Measurements from ENCODE around the gene HCAR1. TPM values are rescaled to one million over a fixed set of nuclear protein-coding genes. Genes with fewer than 3 reads are reported as not detected.
"Not testable (repeated sequence)": the region's sequence is repeated elsewhere in the genome, so short reads cannot be mapped to it uniquely, and the experiment has no call there.

The HCAR1 gene
- total RNA-seq, 1 experiment from 2014 or later = not detected

DNA sequence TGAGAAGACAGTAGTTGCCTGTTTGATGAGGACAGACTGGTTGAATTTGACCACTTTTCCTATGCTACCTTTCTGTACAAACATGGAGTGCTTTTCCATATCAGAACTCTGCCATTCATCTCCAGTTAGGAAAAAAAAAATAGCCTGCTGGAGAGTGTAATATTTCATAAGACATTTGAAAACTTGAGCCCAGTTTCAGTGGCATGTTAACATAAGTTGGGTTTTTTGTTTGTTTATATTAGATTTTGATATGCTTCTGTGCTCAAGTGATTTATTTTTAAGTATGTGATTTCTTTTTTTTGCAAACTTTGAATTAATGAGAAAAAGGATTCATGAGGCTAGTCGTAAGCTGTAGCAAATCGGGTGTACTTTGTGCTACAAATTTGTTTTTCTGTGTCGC lies 26.8 kb downstream of the HCAR1 start:
- not testable (repeated sequence) for DNase-seq (ENCODE audit: low read depth in 1 of 2, low spot score in 2 of 2); H3K9me3 ChIP-seq (replicated peaks); H3K4me1 ChIP-seq (replicated peaks); H3K27me3 ChIP-seq (replicated peaks); H3K27ac ChIP-seq; H3K36me3 ChIP-seq; H3K4me3 ChIP-seq

- DNase-seq (ENCODE audit: low read depth in 1 of 2, low spot score in 2 of 2); H3K9me3 ChIP-seq (replicated peaks); H3K4me3 ChIP-seq; H3K36me3 ChIP-seq; H3K27me3 ChIP-seq (replicated peaks); H3K27ac ChIP-seq; H3K4me1 ChIP-seq (replicated peaks): not testable (repeated sequence)
Measured at GRCh38 chr12:122702890-122703611, 27.6 kb downstream of the HCAR1 start, which contains the start of gene HCAR2. HCAR2 (minus strand) TSS chr12:122703357; CDS start chr12:122703283, 74 bp downstream.

DNA sequence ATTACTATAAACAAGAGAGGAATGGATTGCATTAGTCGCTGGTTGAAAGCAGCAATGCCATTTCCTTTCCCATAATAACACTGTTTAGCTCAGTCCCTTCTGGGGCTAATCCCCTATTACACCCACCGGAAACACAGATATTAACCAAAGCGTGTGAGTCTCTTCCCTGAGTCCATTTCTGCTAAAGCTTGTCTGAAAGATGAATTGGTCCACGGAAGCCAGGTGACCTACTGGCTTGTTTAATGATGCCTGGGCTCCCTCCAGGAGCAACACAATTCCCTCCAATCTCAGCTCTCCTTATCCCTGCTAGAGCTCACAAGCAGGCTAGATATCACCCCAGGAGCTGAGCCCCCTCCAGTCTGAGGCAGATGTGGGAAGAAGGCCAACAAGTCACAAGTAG lies 29.2 kb downstream of the HCAR1 start:
- not testable (repeated sequence) for H3K27ac ChIP-seq; H3K4me1 ChIP-seq (replicated peaks); H3K27me3 ChIP-seq (replicated peaks); H3K4me3 ChIP-seq; DNase-seq (ENCODE audit: low read depth in 1 of 2, low spot score in 2 of 2); H3K36me3 ChIP-seq; H3K9me3 ChIP-seq (replicated peaks)

- not testable (repeated sequence) for H3K4me1 ChIP-seq (replicated peaks); H3K4me3 ChIP-seq; H3K36me3 ChIP-seq; H3K27ac ChIP-seq; H3K9me3 ChIP-seq (replicated peaks); DNase-seq (ENCODE audit: low read depth in 1 of 2, low spot score in 2 of 2); H3K27me3 ChIP-seq (replicated peaks)
Measured at GRCh38 chr12:122700038-122700710, 30.5 kb downstream of the HCAR1 start.

GRCh38 chr12:122696922-122697321 lies 33.7 kb downstream of the HCAR1 start:
- DNase-seq (ENCODE audit: low read depth in 1 of 2, low spot score in 2 of 2); H3K4me3 ChIP-seq; H3K27ac ChIP-seq; H3K36me3 ChIP-seq; H3K9me3 ChIP-seq (replicated peaks); H3K4me1 ChIP-seq (replicated peaks); H3K27me3 ChIP-seq (replicated peaks): not testable (repeated sequence)

- Histone ChIP-seq H3K9me3 (replicated peaks) (no peaks in the 10 kb centered on the region), H3K36me3 (no peaks in the 10 kb centered on the region), H3K27me3 (replicated peaks) (no peaks in the 10 kb centered on the region), H3K4me1 (replicated peaks) (no peaks in the 10 kb centered on the region), H3K27ac (no peak overlapping the region), H3K4me3 (no peak overlapping the region)
- no peak for DNase-seq (ENCODE audit: low read depth in 1 of 2, low spot score in 2 of 2)
Measured at GRCh38 chr12:122691566-122691965, 39.1 kb downstream of the HCAR1 start.

- no peak for DNase-seq (ENCODE audit: low read depth in 1 of 2, low spot score in 2 of 2)
- H3K36me3 ChIP-seq = no peaks in the 10 kb centered on the region
- H3K4me3 ChIP-seq = no peak overlapping the region
- no peaks in the 10 kb centered on the region for H3K27me3 ChIP-seq (replicated peaks)
- no peaks in the 10 kb centered on the region for H3K9me3 ChIP-seq (replicated peaks)
- H3K4me1 ChIP-seq (replicated peaks) = no peaks in the 10 kb centered on the region
- no peak overlapping the region for H3K27ac ChIP-seq
Measured at GRCh38 chr12:122688291-122688690, 42.4 kb downstream of the HCAR1 start.

GRCh38 chr12:122687086-122687485 lies 43.6 kb downstream of the HCAR1 start:
- Histone ChIP-seq H3K36me3 (no peaks in the 10 kb centered on the region), H3K27ac (no peak overlapping the region), H3K9me3 (replicated peaks) (no peaks in the 10 kb centered on the region), H3K4me1 (replicated peaks) (no peaks in the 10 kb centered on the region), H3K4me3 (no peak overlapping the region), H3K27me3 (replicated peaks) (no peaks in the 10 kb centered on the region)
- DNase-seq (ENCODE audit: low read depth in 1 of 2, low spot score in 2 of 2) = no peak

DNA sequence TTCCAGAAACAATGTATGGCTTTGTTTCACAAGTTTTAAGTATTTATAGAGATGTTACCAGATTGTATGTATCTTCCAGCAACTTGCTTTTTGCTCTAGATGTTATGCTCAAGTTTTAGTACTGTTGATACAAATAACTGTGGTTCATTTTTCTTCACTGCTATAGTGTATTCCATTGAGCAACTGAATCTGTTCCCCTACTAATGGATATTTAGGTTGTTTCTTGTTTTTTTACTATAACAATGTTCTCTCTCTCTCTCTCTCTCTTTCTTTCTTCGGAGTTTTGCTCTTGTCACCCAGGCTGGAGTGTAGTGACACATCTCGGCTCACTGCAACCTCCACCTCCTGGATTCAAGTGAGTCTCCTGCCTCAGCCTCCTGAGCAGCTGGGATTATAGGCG lies 44.1 kb downstream of the HCAR1 start:
- no peaks in the 10 kb centered on the region for H3K4me1 ChIP-seq (replicated peaks)
- H3K4me3 ChIP-seq = no peak overlapping the region
- no peaks in the 10 kb centered on the region for H3K27me3 ChIP-seq (replicated peaks)
- no peaks in the 10 kb centered on the region for H3K9me3 ChIP-seq (replicated peaks)
- H3K27ac ChIP-seq = no peak overlapping the region
- no peaks in the 10 kb centered on the region for H3K36me3 ChIP-seq
- DNase-seq (ENCODE audit: low read depth in 1 of 2, low spot score in 2 of 2) = no peak

DNA sequence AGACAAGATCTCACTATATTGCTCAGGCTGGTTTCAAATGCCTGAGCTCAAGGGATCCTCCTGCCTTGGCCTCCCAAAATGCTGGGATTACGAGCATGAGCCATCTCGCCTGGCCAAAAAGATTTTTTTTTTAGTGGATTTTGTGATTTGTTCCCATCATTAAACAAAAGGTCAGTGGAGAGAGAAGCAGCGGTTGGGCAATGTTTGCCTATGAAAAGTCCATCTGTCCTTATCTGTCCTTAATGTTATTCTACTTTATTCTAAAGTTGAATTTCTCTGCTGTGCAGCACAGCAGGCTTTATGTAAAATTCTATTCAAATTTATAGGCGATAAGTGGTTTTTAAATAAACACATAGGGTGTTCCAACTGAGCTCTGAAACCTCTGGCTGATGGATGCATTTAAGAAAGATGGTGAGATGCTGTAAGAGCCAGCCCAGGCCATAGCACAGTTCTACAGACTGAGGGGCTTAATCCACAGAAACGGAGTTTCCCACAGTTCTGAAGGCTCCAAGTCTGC lies 46.3 kb downstream of the HCAR1 start:
- Histone ChIP-seq H3K27me3 (replicated peaks) (no peaks in the 10 kb centered on the region), H3K36me3 (no peaks in the 10 kb centered on the region), H3K4me3 (no peak overlapping the region), H3K4me1 (replicated peaks) (peaks cover 7% of the 10 kb centered on the region), H3K27ac (no peak overlapping the region), H3K9me3 (replicated peaks) (no peaks in the 10 kb centered on the region)
- DNase-seq (ENCODE audit: low read depth in 1 of 2, low spot score in 2 of 2) = no peak

GRCh38 chr12:122681814-122682213 lies 48.8 kb downstream of the HCAR1 start:
- Histone ChIP-seq H3K4me3 (no peak overlapping the region), H3K27ac (no peak overlapping the region), H3K4me1 (replicated peaks) (peaks cover 17% of the 10 kb centered on the region), H3K27me3 (replicated peaks) (no peaks in the 10 kb centered on the region), H3K36me3 (no peaks in the 10 kb centered on the region), H3K9me3 (replicated peaks) (no peaks in the 10 kb centered on the region)
- DNase-seq (ENCODE audit: low read depth in 1 of 2, low spot score in 2 of 2) = no peak

DNA sequence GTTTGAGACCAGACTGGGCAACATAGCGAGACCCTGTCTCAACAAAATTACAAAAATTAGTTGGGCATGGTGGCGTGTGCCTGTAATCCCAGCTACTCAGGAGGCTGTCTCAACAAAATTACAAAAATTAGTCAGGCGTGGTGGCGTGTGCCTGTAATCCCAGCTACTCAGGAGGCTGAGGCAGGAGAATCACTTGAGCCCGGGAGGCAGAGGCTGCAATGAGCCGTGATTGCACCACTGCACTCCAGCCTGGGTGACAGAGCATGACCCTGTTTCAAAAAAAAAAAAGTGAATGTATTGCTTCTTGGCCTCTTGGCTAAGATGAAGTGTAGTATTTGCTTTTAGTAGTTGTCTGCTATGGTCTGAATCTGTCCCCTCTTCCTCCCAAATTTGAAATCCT lies 49.7 kb downstream of the HCAR1 start:
- H3K27ac ChIP-seq; DNase-seq (ENCODE audit: low read depth in 1 of 2, low spot score in 2 of 2): not testable (repeated sequence)

DNA sequence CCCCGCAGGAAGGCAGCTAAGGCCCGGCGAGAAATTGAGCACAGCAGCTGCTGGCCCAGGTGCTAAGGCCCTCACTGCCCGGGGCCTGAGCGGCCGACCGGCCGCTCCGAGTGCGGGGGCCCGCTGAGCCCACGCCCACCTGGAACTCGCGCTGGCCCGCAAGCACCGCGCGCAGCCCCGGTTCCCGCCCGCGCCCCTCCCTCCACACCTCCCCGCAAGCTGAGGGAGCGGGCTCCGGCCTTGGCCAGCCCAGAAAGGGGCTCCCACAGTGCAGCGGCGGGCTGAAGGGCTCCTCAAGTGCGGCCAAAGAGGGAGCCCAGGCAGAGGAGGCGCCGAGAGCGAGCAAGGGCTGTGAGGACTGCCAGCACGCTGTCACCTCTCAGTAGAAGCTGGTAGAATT lies 53.9 kb downstream of the HCAR1 start:
- H3K4me1 ChIP-seq (replicated peaks) = peaks cover 17% of the 10 kb centered on the region
- not testable (repeated sequence) for H3K4me3 ChIP-seq; H3K36me3 ChIP-seq; H3K27me3 ChIP-seq (replicated peaks); DNase-seq (ENCODE audit: low read depth in 1 of 2, low spot score in 2 of 2); H3K9me3 ChIP-seq (replicated peaks); H3K27ac ChIP-seq

More for the DNA sequence above, 49.7 kb downstream of the HCAR1 start:
- H3K27me3 ChIP-seq (replicated peaks); H3K36me3 ChIP-seq; H3K4me3 ChIP-seq; H3K9me3 ChIP-seq (replicated peaks): not testable (repeated sequence)
- peaks cover 17% of the 10 kb centered on the region for H3K4me1 ChIP-seq (replicated peaks)
